HG02840 (cell line): ENCODE measurements around the gene ACVR1.
"Not testable (repeated sequence)": the region's sequence is repeated elsewhere in the genome, so short reads cannot be mapped to it uniquely, and the experiment has no call there.

Source experiments
- ATAC-seq: cut with Tn5 transposase; IDR thresholded peaks from one replicate; pipeline ENCODE4 v1.9.1; 2021; ENCODE audit warnings: mild to moderate bottlenecking, moderate library complexity, moderate number of reproducible peaks; ENCODE audit not compliant: unreplicated experiment, low FRiP score

Gene ACVR1

DNA sequence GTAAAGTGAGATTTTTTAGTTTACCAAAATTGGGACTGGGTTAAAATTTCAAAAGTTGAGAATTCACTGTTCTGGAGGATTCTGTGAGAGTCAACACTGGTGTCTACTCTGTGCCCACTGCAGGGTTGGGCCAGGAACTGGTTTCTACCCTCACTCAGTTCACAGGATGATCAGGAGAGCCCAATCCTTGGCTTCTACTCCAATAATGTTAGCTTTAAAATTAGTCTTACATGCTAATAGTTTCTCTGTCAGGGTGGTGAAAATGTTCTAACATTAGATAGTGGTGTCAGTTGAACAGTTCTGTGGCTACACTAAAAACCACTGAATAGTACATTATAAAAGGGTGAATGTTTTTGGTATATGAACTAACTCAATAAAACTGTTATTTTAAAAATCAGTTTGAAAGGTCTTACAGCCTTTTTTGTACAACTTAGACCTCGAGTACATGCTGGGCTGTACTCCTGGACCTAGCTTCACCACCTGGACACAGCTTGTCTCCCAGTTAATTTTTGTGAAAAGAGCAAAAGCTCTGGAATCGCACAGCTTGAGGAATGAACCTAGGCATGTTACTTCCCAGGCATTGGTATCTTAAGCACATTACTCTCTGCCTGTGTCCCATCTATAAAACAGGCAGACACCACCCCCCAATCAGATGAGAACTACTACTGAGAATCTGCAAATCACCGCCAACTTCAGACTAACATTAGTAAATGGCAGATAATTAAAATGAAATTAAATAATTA lies 44.4 kb downstream of the ACVR1 start:
- ATAC-seq = no peak

GRCh38 chr2:157830696-157831570 lies 45.2 kb downstream of the ACVR1 start:
- no peak for ATAC-seq

DNA sequence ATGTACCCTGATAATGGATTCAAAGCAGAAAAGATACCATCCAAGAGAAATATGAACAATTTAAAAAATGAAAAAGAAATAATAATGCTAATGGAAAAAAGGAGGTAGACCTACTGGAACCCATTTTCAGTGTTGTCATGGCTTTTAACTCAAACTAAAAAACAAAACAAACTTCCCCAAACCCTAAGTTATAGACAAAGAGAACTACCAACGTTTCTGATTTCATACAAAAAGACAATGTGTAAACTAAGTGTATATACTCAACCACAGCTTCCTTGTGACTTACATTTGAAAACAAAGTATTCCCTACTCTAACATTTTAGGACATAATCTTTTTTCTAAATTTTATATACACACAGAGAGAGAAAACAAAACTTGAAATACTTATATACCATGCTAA lies 45.9 kb downstream of the ACVR1 start:
- ATAC-seq = no peak

DNA sequence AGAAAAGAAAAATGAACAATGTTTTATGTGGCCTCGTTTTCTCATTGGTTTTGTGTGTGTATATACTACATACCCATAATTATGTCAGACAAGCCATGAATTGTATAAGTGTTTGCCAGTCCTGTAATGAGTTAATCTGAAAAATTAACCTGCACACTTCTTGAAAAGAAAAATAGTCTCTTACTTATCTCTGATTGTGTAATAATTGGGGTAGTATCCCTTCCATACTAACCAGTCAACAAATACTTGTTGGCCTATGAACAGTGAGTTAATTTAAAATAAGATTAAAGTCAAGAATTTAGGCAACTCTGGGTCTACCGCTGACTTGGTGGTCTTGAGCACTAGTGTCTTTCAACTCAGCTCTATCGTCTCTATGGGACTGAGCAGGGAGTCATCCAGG lies 48.8 kb downstream of the ACVR1 start:
- ATAC-seq = no peak

DNA sequence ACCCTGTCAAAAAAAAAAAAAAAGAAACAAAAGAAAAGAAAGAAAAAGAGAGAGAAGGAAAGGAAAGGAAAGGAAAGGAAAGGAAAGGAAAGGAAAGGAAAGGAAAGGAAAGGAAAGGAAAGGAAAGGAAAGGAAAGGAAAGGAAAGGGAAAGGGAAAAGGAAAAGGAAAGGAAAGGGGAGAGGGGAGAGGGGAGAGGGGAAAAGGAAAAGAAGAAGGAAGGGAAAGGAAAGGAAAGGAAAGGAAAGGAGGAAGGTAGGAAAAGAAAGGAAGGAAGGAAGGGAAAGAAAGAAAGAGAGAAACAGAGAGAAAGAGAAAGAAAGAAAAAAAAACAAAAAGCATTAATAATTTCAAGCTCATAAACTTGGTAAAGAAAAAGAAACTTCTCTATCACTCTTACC lies 49.5 kb downstream of the ACVR1 start:
- ATAC-seq = not testable (repeated sequence)

- no peak for ATAC-seq
These were observed 50.2 kb downstream of the ACVR1 start for GRCh38 chr2:157825885-157826284.

DNA sequence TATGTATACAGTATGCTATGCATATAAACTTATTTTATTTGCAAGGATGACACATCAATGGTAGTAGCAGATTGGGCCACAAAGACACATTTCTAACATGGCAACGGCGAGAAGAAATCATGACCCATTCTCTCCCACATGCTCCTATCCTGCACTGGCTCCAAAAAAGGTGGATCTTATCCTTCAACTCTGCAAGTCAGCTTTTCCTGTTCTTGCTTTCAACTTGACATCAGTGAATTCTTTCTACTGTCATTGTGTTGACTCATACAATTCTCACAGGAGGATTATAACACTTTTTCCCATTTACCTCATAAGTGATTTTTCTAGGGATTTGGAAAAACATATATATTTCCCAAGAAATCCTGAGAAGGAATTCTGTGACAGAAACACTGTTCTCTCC lies 53.1 kb downstream of the ACVR1 start:
- ATAC-seq = no peak

- no peak for ATAC-seq
These were observed 53.6 kb downstream of the ACVR1 start for GRCh38 chr2:157822533-157822932.

DNA sequence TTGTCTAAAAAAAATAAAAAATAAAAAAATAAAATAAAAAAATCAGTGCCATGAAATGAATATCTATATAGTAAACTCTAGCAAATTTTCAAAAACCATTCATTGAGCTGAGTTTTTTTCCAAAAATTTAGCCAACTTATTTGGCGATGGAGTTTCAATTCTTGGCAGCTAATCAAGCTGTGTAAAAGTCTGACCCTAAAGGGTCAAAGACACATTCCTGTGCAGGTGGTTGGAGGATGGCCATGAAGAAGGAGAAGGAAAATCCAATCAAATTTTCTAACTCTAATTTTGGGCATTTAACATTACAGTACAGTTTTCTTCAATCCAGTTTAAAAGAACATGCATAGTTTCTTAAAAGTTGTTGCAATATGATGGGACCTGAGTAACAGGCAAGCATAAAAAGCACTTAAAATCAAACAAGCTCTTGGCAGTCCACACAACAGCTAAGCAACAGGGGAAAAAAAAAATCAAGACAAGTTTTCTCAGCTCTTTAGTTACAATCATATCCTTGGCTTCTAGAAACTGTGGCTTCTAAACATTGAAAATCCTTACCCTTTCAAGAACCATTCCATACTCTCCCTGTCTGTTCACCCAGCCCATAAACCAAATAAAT lies 54.5 kb downstream of the ACVR1 start:
- ATAC-seq = no peak

- no peak for ATAC-seq
These were observed 55.9 kb downstream of the ACVR1 start for GRCh38 chr2:157820193-157820592.

GRCh38 chr2:157819761-157820160 lies 56.4 kb downstream of the ACVR1 start:
- no peak for ATAC-seq

GRCh38 chr2:157818227-157818626 lies 57.9 kb downstream of the ACVR1 start:
- no peak for ATAC-seq

- ATAC-seq = no peak
These were observed 60.7 kb downstream of the ACVR1 start for GRCh38 chr2:157815421-157815820.

DNA sequence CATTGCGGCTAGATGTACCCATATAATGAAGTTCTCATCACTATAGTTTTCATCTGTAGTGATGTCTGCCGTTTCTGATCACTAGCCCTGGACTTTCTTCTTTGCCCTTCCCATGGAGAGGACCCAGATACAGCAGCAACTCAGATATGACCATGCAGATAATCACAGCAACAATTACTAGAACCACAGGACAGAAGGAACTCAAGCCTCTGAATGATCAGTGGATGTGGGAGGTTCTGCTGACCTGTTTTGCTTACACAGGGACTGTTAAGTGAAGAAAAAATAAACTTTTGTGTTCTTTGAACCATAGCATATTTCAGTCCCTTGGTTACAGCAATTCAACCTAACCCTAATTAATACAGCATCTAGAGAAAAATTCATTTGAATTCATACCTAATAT lies 62.7 kb downstream of the ACVR1 start:
- no peak for ATAC-seq

GRCh38 chr2:157810037-157810436 lies 66.1 kb downstream of the ACVR1 start:
- ATAC-seq = no peak

GRCh38 chr2:157809212-157809611 lies 66.9 kb downstream of the ACVR1 start:
- ATAC-seq = no peak

DNA sequence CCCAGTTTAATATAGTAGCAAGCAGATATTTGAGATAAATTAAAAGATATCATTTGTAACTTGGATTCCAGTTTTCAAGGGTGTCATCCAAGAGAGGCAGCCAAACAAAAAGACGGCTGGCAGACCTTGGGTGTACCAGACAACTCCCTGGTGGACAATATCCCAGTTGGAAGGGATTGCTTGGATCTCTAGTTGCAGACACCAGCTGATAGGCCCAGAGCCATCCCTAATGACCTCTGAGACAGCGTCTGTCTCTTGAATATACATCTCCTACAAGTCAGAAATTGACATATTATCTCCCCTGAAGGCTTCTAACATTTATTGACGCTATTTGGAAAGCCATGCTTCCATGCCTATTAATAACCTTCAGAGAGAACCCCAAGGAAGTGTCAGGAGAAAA lies 67.7 kb downstream of the ACVR1 start:
- no peak for ATAC-seq

DNA sequence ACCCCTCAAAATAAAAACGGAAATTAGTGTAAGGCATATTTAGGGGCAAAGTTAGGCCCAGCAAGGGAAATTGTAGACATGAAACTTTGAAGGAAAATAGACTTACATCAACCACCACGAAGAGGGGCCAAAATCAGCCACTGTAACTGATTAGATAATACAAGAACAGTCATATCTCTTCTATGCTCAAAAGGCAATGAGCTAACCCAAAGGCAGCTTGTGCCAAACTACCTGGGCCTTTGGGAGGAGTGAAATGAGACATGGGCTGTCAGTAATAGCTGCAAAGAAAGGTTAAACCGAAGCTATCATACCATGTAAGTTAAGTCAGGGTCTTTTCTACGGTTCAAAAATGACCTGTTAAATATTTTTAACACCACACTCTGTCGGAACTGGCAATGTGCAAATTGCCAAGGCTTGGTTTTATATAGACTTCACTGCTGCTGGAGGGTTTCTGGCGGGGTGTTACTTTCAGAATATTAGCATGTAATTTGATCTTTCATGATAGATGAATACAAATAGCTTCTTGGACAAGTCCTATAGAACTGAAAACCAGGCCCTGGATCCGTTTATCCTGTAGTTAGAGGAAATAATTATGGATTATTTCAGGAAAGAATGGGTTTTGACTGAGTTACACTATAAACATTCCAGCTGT lies 69.6 kb downstream of the ACVR1 start:
- ATAC-seq = no peak

DNA sequence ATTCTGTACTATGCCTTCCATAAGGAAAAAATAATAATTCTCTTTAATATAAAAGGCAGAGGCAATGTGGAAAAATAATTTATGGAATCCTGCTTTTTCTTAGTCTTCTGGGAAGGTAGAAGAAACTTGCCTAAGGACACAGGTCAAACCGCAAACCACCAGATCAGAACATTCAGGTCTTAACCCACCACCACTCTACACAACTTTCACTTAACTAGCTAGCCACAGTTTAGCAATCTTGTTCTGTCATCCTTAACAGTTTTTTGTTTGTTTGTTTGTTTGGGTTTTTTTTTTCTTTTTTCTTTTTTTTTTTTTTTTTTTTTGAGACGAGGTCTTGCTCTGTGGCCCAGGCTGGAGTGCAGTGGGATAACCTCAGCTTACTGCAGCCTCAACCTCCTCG lies 70.6 kb downstream of the ACVR1 start:
- no peak for ATAC-seq

DNA sequence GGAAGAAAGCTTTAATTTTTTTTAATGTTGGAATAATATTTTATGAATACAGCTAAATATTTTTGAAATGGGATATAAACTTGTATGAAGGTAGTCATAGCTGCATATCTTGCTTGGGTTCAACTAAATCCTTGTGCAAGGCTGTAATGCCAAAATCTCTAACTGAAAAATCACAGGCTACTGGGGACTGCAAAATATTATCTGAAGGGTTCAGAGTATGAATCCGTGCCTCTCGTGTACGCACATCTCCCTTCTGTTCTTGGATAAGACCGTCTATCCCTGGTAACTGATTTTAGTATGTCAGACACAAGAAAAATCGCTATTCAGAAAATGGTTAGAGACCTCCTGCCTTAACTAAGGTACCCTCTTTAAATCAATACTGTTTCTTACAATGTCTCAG lies 71.8 kb downstream of the ACVR1 start:
- ATAC-seq = no peak

DNA sequence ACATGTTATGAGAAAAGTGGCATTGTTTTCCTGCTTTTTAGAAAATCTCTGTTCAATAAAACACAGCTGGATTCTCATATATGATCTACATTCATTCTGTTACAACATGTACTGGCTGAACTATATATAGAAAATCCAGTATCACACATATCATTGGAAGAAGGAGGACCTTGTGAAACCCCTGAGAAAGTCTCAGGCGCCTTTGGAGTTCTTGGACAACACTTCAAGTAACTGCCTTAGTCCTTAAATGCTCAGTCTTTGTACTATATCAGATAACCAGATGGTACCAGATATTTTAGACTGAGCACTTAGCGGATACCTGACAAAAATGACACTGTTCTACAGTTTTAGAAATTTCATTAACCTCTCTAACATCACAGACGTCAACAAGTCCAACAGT lies 72.2 kb downstream of the ACVR1 start:
- no peak for ATAC-seq
